Measurements from ENCODE around the gene GJD3. TPM values are rescaled to one million over a fixed set of nuclear protein-coding genes. Genes with fewer than 3 reads are reported as not detected.
"Not testable (repeated sequence)": the region's sequence is repeated elsewhere in the genome, so short reads cannot be mapped to it uniquely, and the experiment has no call there.

GJD3 gene
- total RNA-seq, 1 donor from 2014 or later: not detected

- no peak for DNase-seq (ENCODE audit: low spot score in 2 of 2)
- no peak for FAIRE-seq
Measured at GRCh38 chr17:40371261-40371929, 6.9 kb upstream of the GJD3 start.

GRCh38 chr17:40369923-40370322, 5.4 kb upstream of the GJD3 start:
- no peak for FAIRE-seq
- DNase-seq (ENCODE audit: low spot score in 2 of 2): no peak

- FAIRE-seq; DNase-seq (ENCODE audit: low spot score in 2 of 2): not testable (repeated sequence)
Measured at GRCh38 chr17:40367728-40368127, 3.2 kb upstream of the GJD3 start.

- FAIRE-seq (no peak), DNase-seq (ENCODE audit: low spot score in 2 of 2) (peak in 1 of 2 donors; percentile 2)
Measured at GRCh38 chr17:40366861-40367518, 2.5 kb upstream of the GJD3 start.

DNA sequence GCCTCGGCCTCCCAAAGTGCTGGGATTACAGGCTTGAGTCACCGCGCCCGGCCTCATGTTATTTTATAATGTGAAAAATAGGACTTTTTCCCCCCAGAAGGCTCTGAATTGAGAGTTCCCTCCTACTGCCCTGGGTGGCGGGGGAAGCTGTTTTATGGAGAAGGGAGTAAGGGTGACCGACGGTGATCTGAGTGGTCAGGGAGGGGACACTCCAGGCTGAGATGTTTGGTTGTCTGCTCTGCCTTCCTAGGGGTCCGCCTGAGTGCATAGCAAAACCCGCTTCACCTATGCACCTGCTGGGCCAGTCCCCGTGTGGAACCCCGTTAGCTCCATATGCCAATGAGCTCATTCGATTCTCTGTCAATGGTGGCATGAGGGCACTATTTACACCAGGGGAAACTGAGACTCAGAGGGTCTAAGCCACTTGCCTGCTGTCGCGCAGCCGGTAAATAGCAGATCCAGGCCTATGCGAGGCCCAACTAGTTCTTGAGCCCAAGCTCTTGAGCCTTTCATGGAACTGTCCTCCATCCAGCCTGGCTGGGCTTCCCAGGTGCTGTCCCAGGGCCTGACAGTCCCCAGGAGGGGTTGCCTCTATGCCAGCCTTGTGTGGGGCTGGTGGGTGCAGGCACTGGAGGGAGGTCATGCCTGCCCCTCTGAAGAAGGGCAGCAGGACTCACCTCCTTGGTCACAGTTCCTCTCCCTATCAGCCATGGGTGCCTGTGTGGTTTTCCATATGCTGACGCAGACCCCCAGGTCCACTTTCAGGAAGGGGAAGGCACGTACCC, 1.7 kb upstream of the GJD3 start:
- no peak for FAIRE-seq
- peak in 1 of 2 donors; percentile 14 for DNase-seq (ENCODE audit: low spot score in 2 of 2)

GRCh38 chr17:40364906-40365305, 369 bp upstream of the GJD3 start:
- DNase-seq (ENCODE audit: low spot score in 2 of 2) (peak in 1 of 2 donors; percentile 16), FAIRE-seq (no peak)

- DNase-seq (ENCODE audit: low spot score in 2 of 2) (peak; percentile 44 to 50), FAIRE-seq (no peak)
Measured at GRCh38 chr17:40363111-40363827, 1.3 kb downstream of the GJD3 start.

- no peak for FAIRE-seq
- DNase-seq (ENCODE audit: low spot score in 2 of 2): peak; percentile 52 to 63
Measured at GRCh38 chr17:40362696-40363110, 1.8 kb downstream of the GJD3 start.

DNA sequence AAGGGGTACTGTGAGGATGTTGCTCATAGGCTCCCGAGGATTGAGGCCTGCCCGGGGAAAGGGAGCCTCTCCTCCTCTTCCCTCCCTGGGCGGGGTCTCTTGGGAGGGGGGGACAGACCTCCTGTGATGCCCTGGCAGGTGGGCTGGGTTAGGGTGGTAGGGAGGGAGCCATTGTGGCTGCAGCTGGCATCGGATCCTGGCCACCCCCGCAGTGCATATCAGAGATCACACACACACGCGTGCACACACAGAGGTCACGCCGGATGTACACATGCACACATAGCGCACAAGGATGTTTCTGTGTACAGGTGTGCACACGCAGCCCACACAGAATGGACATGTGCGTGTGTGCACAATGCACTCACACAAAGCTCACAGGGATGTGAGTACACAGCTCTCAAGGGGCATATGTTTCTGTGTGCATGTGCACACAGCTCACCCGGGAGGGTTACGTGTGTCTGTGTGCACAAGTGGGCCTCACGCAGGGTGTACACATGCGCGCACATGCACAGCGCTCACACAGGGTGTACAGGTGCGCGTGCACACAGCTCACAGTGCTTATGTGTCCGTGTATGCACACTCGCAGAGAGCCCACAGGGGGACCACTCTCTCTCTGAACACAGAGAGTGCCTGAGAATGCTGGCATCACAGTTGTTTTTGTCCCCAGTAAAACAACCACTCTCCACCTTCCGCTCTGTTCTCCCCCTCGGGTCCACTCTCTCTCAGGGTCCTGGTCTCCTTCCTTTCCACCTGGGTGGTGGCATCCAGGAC, 2.4 kb downstream of the GJD3 start:
- FAIRE-seq (no peak), DNase-seq (ENCODE audit: low spot score in 2 of 2) (peak in 1 of 2 donors; percentile 14)

DNA sequence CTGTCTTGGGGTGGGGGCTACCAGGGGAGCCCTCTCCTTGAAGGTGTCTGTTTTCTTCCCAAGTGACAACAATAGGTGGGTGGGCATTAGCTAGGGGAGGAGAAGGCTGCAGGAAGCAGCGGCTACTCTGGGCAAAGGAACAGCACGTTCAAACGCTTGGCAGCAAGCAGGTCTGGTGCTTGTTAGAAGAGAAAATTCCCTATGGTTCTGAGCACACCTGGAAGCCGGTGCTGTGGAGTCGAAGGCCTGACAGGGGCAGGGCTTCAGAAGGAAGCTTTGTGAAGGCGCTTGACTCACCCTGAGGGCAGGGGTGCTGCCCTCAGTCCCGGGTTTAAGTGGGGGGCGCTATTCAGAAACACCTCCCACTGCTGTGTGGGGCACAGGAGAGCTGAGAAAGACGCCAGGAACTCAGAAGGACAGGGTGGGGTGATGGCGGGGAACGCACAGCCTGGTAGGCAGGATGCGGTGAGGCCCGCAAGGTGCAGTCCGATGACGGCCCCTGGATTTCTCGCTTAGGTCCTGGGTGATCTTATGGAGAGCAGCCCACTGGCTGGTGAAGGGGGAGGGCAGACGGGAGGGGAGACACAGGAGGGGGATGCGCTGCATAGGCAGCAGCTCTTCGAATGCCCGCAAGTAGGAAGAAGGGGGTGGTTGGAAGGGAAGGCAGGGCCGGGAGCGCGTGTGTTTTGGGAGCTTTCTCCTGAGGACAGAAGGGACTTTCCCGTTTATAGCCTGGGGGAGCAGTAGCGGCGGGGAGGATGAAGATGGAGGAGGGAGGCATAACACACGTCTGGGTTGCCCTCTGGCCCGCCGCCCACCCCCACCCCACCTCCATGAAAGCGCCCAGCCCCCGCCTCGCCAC, 3.2 kb downstream of the GJD3 start:
- DNase-seq (ENCODE audit: low spot score in 2 of 2) (no peak), FAIRE-seq (no peak)

GRCh38 chr17:40360091-40360490, 4.4 kb downstream of the GJD3 start:
- DNase-seq (ENCODE audit: low spot score in 2 of 2): no peak
- FAIRE-seq: no peak

GRCh38 chr17:40358323-40359038, 6.1 kb downstream of the GJD3 start:
- FAIRE-seq (no peak), DNase-seq (ENCODE audit: low spot score in 2 of 2) (peak; percentile 89 to 93)

- DNase-seq (ENCODE audit: low spot score in 2 of 2): no peak
- FAIRE-seq: no peak
Measured at GRCh38 chr17:40356990-40357881, 7.3 kb downstream of the GJD3 start.

- FAIRE-seq (no peak), DNase-seq (ENCODE audit: low spot score in 2 of 2) (no peak)
Measured at GRCh38 chr17:40355804-40356758, 8.5 kb downstream of the GJD3 start.

- DNase-seq (ENCODE audit: low spot score in 2 of 2): peak; percentile 85 to 89
- FAIRE-seq: no peak
Measured at GRCh38 chr17:40355123-40355803, 9.3 kb downstream of the GJD3 start.

Data from frontal cortex (tissue), 4 donors.